ENCODE data around the gene TSPAN3. TPM values are rescaled to one million over a fixed set of nuclear protein-coding genes. Genes with fewer than 3 reads are reported as not detected.

The TSPAN3 gene
- polyA plus RNA-seq, 1 experiment = 344 TPM

DNA sequence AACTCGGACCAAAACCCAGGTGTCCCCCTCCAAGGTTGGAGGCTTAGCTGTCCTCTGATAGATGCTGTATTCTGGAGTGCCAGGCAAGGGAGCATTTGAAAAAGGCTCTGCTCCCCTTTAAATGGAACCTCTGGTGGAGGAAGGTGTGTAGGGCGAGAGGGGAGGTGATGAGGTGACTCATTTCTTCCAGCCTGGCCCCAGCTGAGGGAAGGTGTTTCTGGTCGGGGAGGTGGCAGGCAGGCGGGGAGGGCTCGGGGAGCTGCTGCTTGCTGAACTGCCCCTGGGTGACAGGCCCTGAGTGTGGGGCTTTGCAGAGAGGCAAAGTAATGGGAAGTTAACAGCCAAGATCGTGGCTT, 57.2 kb downstream of the TSPAN3 start:
- ChIA-PET CTCF (interaction anchor here (0.7 to 1.8 kb wide), 2 partner anchors 9 to 10 kb away, joined by 3 to 10 read pairs; no protein-coding TSS in a partner anchor), POLR2A (no interaction called here)
- no peaks in the 10 kb centered on the region for H3K36me3 ChIP-seq (ENCODE audit: control insufficient read depth, insufficient read depth, low read length)
- peaks cover 2% of the 10 kb centered on the region for H3K27me3 ChIP-seq (ENCODE audit: control insufficient read depth, insufficient read depth, low read length)
- TF ChIP-seq, protein P1, sequence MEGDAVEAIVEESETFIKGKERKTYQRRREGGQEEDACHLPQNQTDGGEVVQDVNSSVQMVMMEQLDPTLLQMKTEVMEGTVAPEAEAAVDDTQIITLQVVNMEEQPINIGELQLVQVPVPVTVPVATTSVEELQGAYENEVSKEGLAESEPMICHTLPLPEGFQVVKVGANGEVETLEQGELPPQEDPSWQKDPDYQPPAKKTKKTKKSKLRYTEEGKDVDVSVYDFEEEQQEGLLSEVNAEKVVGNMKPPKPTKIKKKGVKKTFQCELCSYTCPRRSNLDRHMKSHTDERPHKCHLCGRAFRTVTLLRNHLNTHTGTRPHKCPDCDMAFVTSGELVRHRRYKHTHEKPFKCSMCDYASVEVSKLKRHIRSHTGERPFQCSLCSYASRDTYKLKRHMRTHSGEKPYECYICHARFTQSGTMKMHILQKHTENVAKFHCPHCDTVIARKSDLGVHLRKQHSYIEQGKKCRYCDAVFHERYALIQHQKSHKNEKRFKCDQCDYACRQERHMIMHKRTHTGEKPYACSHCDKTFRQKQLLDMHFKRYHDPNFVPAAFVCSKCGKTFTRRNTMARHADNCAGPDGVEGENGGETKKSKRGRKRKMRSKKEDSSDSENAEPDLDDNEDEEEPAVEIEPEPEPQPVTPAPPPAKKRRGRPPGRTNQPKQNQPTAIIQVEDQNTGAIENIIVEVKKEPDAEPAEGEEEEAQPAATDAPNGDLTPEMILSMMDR (IDR thresholded peaks at IDR 0.05; ENCODE audit: insufficient read depth, low read depth, low read length) = no peak
- no peak overlapping the region for H3K4me3 ChIP-seq (ENCODE audit: low read depth, low read length)
- no peak for DNase-seq (ENCODE audit: low read depth)

GRCh38 chr15:77012868-77013267, 58.0 kb downstream of the TSPAN3 start:
- CTCF ChIA-PET = interaction anchor here (1.8 kb wide), 1 partner anchor 11 kb away, joined by 10 read pairs; no protein-coding TSS in a partner anchor
- H3K4me3 ChIP-seq (ENCODE audit: low read depth, low read length) = no peak overlapping the region
- H3K27me3 ChIP-seq (ENCODE audit: control insufficient read depth, insufficient read depth, low read length) = peaks cover 7% of the 10 kb centered on the region
- POLR2A ChIA-PET = no interaction called here
- H3K36me3 ChIP-seq (ENCODE audit: control insufficient read depth, insufficient read depth, low read length) = no peaks in the 10 kb centered on the region
- no peak for DNase-seq (ENCODE audit: low read depth)
- TF ChIP-seq, protein P1 (IDR thresholded peaks at IDR 0.05; ENCODE audit: insufficient read depth, low read depth, low read length) = no peak

DNA sequence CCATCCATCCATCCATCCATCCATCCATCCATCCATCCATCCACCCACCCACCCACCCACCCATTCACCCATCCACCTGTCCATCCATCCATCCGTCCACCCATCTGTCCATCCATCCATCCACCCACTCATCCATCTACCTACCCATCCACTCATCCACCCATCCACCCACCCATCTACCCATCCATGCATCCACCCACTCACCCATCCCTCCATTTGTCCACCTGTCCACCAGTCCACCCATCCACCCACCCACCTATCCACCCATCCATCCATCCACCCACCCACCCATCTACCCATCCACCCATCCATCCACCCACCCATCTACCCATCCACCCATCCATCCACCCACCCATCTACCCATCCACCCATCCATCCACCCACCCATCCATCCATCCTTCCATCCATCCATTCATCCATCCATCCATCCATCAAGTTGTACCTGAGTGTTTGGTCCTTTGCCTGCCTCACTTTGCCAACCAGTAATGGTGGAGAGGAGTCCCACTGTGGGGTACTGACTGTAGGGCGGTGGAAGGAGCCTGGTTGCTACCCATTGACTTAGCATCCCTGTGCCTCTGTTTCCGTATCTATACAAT, 58.7 kb downstream of the TSPAN3 start:
- TF ChIP-seq, protein P1 (IDR thresholded peaks at IDR 0.05; ENCODE audit: insufficient read depth, low read depth, low read length) = no peak
- H3K27me3 ChIP-seq (ENCODE audit: control insufficient read depth, insufficient read depth, low read length) = peaks cover 7% of the 10 kb centered on the region
- H3K4me3 ChIP-seq (ENCODE audit: low read depth, low read length) = no peak overlapping the region
- DNase-seq (ENCODE audit: low read depth) = no peak
- no peaks in the 10 kb centered on the region for H3K36me3 ChIP-seq (ENCODE audit: control insufficient read depth, insufficient read depth, low read length)
- ChIA-PET CTCF (interaction anchor here (1.8 kb wide), 1 partner anchor 12 kb away, joined by 10 read pairs; no protein-coding TSS in a partner anchor), POLR2A (no interaction called here)

GRCh38 chr15:77010857-77011256, 60.1 kb downstream of the TSPAN3 start:
- no peaks in the 10 kb centered on the region for H3K36me3 ChIP-seq (ENCODE audit: control insufficient read depth, insufficient read depth, low read length)
- no peak overlapping the region for H3K4me3 ChIP-seq (ENCODE audit: low read depth, low read length)
- ChIA-PET POLR2A (no interaction called here), CTCF (interaction anchor here (1.2 kb wide), 1 partner anchor 12 kb away, joined by 4 read pairs; no protein-coding TSS in a partner anchor)
- H3K27me3 ChIP-seq (ENCODE audit: control insufficient read depth, insufficient read depth, low read length) = peaks cover 7% of the 10 kb centered on the region
- no peak for DNase-seq (ENCODE audit: low read depth)
- TF ChIP-seq, protein P1 (IDR thresholded peaks at IDR 0.05; ENCODE audit: insufficient read depth, low read depth, low read length) = no peak

DNA sequence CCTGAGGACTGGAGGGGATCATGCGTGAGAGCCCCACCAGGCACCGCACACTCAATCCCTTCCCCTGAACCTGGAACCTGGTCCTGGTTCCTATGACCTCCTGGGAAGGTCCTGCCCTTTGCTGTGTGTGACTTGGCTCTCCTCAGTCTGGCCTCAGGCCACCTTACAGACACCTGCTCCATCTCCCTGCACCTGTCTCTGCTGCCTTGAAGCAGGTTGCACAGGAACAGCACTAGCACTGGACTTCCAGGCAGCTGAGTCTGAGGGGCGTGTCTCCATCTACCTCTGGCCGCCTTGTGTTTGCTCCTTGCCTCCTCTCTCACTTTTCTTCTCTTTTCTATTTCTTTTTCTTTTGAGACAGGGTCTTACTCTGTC, 60.6 kb downstream of the TSPAN3 start:
- TF ChIP-seq, protein P1 (IDR thresholded peaks at IDR 0.05; ENCODE audit: insufficient read depth, low read depth, low read length) = no peak
- DNase-seq (ENCODE audit: low read depth) = no peak
- POLR2A ChIA-PET = no interaction called here
- no peak overlapping the region for H3K4me3 ChIP-seq (ENCODE audit: low read depth, low read length)
- peaks cover 7% of the 10 kb centered on the region for H3K27me3 ChIP-seq (ENCODE audit: control insufficient read depth, insufficient read depth, low read length)
- CTCF ChIA-PET = interaction anchor here (1.2 kb wide), 1 partner anchor 12 kb away, joined by 4 read pairs; no protein-coding TSS in a partner anchor
- H3K36me3 ChIP-seq (ENCODE audit: control insufficient read depth, insufficient read depth, low read length) = no peaks in the 10 kb centered on the region

Data from BJ (cell line).